ENCODE results near the gene SIRPG.

- TF ChIP-seq CTCF (IDR thresholded peaks at IDR 0.05): no peak
- no peak for TF ChIP-seq POLR2A (IDR thresholded peaks at IDR 0.05)
These were observed 36.3 kb downstream of the SIRPG start for GRCh38 chr20:1621316-1621715.

Data from adrenal gland (tissue), 5 donors.